ENCODE measurements around the gene GLRA2.

The GLRA2 gene

DNA sequence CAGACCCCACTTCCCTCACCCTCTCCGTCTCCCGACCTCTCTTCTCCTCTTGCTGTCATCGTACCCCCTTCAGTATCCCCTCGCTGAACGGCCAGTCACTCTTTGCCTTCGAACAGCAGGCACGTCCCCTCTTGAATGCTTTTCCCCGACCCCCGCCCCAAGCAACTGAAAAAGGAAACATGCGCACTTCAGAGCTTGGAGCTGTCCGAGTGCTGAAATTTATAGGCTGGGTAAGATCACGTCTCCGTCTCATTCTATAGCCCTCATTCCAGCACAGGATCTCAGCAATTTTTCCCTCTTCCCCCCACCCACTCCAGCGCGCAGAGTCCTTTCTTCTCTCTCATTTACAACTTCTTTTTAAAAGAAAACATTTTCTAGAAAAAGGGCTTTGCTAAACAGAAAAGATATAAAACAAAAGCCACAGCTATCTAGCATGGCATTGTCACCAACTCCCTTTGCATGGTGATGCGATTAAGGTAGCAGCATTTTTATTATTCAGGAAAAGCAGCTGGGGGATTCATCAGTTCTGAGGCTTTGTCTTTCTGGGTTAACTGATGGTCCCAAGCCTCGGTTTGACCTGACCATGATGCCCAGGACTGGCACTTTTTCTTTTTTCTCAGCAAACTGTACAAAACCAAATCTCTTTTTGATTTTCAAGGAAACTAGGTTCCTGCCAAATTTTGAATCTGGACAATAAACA, at the start of gene GLRA2:
GLRA2 (plus strand) TSS at position 247 of the 700 bp plus-strand sequence. CDS start 522 bp downstream, outside the sequence.
- H3K4me3 ChIP-seq (ENCODE audit: low read depth, low read length), result no peak within 1 kb of the TSS

DNA sequence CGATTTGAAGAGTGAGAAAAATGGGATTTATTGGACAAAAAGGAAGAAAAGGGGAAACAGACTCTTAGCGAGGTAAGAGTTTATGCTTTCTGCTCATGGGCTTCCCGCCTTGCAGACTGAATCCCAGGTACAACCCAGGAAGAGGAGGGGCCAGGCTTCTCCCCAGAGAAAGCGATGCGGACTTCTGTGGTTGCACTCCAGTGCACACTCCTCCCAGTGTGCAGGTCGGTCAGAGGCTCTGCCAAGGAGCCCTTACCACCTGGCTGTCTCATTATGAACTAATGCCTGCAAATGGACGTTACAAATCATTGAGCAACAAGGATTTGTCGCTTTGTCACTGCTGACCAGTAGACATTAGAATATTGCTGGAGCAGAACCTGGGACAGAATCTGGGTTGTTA, 39.9 kb upstream of the GLRA2 start:
- H3K4me3 ChIP-seq (ENCODE audit: low read depth, low read length), result no peak overlapping the region

DNA sequence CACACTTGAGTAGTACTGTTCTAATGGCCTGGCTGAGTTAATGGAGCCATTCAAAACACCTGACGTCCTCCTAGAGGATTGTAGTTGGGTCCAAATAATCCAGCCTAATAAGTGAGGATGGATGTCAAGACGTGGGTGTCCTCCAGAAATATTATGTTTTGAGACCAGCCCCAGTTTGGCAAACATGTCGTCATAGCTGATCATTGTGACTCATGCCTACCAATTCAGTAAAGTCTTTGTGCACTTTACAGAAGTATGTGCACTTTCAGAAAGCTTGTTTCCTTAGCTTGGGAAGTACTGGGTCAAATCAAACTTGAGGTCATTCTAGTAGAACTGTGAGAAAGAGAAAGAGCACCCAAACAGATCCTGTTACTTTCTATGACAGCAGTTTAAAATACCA, 37.6 kb upstream of the GLRA2 start:
- H3K4me3 ChIP-seq (ENCODE audit: low read depth, low read length), result no peak overlapping the region

DNA sequence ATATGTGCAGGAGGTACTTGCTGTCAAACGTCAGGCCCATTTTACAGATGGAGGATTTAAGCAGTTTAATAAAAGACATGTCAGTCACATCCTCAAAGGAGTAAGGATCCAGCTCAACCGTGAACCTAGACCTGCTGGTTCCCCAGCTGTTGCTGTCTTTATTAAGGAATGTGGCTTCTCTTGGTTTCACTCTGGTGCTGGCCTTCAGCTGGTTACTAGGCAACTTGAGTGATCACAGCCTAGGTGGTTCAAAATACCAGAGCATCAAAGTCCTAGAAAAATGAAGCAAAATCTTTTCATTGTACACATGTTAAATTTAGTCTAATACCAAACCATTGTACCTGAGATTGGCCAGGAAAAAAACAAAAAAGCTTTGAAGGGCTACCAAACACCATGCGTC, 32.7 kb upstream of the GLRA2 start:
- no peak overlapping the region for H3K4me3 ChIP-seq (ENCODE audit: low read depth, low read length)

DNA sequence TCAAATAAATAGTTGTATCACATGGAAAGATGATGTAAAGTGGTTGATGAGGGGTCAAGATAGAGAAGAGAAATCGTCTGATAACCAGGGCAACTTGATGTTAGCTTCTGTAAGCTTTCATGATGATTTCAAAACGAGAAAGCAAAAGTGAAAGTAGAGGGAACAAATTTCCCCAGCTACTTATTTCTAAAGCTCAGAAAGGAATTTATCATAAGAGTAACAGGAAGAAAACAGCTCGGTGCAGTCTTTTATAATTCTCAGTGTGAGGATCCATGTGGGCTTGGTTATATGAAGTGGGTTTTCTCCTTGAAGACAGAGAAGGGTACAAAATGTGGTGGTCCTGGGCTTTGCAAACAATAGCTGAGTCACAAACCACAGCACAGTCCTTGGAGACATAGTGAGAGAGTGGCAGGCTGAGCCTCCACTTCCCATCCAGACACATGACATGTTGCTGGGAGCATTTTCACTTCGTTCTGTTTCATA, 32.1 kb upstream of the GLRA2 start:
- H3K4me3 ChIP-seq (ENCODE audit: low read depth, low read length), result no peak overlapping the region

DNA sequence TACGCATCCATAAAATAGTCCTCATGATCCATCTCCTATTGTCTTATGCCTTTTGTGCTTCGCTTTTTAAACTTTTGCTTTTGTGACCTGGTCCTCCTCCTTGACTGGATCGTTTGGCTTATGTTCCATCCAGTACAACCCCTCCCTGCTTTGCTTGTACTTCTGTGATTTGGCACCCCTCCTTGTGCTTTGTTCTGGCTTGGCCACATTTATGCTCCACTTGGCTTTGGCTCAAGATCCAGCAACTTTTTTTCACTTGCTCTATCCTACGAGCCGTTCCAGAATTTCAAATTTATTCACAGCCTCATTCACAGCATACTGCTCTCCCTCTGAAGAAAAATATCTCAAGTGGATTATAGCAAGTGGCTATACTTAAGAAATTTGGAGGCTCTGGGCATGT, 28.0 kb upstream of the GLRA2 start:
- no peak overlapping the region for H3K4me3 ChIP-seq (ENCODE audit: low read depth, low read length)

DNA sequence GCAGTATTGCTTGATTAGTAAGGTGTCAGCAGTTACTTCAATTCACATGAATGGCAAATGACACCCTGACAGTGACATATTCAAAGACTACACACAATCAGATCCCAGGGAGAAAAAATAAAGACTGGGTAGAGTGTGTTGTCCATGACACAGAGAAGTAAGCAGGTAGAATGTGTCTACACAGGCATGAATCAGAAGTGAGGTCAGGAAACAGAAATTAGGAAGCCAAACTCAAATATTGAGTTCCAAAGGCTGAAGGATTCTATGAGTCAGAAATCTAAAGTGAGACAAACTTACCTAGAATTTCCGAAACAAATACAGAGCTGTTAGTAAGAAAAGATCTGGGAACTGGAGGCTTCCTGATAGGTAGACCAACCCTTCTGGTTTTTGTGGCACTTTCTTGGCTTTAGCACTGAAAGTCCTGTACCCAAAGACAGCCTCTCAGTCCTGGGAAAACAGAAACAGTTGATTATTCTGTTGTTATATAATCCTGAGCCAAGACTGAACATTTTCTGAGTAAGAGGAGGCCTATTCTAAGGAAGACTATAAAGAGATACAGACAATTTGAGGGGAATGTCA, 24.3 kb upstream of the GLRA2 start:
- no peak overlapping the region for H3K4me3 ChIP-seq (ENCODE audit: low read depth, low read length)

DNA sequence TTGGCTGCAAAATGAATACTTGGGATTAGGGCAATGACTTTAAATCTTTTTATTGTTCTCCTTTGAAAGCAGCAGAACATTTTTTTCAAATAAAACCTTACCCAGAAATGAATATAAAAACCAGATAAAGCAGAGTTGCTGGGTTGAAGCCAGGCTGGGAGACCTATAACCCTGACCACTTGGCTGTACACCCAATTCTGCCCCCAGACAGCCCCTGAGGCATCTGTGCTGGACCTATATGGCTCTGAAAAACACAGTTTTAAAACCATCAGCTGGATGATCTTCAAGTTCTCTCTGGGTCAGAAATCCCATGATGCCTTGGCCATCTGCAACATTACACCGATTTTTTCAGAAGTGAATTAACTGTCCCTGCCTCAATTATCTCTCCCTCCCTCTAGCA, 23.7 kb upstream of the GLRA2 start:
- H3K4me3 ChIP-seq (ENCODE audit: low read depth, low read length), result no peak overlapping the region

DNA sequence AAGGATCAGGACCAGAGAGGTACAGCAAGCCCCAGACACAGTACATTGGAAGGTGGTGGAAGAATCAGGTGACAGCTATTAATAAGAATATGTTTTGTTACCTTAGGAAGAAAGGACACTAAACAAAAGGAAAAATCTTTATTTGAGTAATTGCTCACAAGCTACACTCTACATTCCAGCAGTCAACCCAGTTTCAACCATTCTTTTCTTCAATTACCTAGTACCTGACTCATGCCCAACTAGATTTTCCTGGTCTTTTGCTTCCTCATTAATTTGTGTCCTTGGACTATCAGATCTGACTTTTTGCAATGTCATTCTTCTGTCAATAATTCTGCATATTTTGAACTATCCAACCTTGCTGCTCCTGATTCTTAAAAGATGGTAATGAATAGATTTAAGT, 22.5 kb upstream of the GLRA2 start:
- H3K4me3 ChIP-seq (ENCODE audit: low read depth, low read length), result no peak overlapping the region

DNA sequence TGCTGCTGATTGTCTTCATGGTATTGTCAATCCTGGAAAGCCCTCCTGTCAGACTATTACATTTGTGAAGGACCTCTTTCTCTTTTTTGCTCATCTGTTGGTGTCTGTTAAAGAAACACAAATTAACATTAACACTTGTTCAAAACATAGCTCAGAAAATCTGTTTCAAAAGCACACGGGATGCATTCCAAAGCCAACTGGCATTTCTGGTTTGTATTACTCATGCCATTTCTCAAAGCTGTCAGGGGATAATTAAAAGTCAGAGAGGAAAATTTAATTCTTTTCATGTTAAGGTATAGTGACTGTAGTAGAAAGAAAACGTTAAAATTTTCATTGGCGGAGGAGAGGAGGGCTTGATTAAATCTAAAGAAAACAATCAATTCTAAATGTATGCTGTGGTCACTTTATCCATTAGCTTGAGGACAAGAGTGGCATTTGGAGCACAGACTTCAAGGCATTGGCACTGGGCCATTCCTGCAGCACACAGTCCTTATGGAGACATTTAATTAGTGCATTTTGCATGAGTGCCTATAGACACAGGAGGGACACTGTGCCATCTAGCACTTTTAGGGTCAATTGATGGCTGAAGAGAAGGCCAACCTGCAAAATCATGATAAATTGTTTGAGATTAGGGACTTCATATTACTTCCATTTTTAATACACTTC, 21.2 kb upstream of the GLRA2 start:
- H3K4me3 ChIP-seq (ENCODE audit: low read depth, low read length), result no peak overlapping the region

DNA sequence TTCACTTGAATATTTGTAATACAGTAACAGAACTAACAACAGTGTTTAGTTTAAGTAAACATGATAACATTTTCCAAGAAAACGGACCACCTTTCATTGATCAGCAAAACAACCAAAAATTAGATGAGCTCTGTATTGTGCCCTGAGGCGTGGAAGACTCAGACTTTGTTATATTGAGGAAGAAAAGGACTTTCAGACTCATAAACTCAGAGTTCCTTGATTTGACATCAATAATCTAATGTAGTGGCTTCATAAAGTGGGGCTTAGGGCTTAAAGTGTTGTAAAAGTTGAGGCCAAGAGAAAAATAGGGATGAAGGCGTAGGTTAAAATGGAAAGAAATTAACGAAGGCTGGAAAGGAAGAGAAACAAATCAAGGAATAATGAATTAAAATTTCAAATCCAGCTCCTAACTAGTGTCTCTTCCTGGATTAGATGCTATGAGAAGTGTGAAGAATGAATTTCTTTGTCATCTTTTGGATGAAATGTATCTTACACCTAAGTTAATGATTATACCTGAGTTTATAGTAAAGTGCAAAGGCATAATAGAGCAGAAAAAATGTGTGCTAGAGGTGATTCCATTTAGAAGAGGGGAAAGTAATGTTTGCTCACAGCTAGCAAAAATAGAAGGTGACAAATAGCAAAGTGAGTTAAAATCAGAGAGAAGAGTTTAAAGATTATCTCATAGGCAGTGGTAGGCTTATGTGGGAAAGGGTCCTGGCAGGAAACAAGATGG, 19.8 kb upstream of the GLRA2 start:
- H3K4me3 ChIP-seq (ENCODE audit: low read depth, low read length), result no peak overlapping the region

DNA sequence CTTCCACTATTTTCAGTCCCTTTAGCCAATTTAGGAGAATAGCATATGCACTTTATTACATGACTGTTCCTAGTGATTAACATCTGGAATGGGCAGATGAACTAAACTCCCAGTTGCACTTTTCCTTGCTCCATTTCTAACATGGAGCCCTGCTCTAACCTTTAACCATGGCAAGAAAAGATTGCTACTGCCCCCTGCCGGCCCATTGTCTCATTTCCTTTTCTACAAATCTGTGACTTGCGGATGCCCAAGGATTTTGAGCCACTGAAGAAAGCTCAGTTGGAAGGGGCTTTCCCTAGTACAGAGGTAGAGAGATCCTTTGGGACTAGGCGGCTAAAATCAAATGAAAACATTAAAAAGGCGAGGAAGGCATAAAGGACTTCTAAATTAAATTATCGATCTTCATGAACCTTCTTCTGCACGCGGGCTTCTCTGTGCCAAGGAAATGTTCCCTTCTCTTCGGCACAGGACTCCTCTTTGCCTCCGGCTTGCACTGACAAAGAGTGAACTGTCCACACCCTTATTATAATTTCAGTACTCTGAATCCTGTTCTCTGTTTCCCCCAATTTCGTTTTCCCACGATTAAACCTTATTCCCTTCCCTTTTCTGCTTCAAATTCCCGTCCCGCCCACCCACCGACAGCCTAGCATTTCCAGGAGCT, 577 bp upstream of the GLRA2 start:
- no peak overlapping the region for H3K4me3 ChIP-seq (ENCODE audit: low read depth, low read length)

DNA sequence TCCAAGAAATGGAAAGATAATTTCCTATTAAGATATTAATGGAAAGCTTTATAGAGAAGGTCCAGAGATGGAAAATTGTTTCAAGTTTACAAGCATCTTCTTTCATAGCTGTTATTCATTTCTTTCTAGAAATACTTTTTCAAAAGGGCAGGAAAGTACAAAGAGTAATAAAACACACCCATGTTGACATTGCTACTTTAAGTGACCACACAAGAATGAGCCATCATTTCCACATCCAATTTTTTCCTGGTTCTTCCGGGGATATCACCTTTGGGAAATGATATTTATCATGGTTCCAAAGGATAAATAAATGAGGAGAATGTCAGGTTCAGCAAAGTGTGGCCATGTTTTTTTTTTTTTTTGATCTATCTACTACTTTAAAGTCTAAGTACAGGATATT, 4.5 kb downstream of the GLRA2 start:
- no peak overlapping the region for H3K4me3 ChIP-seq (ENCODE audit: low read depth, low read length)

DNA sequence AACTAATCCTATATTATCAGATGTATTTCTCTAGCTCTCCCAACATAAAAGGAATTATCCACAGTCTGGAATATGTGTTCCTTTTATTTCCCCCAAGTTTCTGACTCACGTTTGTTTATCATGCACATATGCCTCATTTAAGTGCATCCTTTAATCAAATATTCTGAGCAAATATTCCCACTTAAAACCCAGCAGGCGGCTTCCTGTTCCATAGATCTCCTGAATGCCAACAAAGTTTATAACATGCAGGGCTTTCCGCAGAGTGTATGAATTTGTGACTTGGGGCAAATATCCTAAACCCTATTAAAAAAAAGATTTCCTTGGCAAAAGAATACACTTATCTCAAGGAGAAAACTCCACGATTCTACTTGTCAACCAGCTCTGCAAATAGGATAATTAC, 16.9 kb downstream of the GLRA2 start:
- H3K4me3 ChIP-seq (ENCODE audit: low read depth, low read length), result no peak overlapping the region

DNA sequence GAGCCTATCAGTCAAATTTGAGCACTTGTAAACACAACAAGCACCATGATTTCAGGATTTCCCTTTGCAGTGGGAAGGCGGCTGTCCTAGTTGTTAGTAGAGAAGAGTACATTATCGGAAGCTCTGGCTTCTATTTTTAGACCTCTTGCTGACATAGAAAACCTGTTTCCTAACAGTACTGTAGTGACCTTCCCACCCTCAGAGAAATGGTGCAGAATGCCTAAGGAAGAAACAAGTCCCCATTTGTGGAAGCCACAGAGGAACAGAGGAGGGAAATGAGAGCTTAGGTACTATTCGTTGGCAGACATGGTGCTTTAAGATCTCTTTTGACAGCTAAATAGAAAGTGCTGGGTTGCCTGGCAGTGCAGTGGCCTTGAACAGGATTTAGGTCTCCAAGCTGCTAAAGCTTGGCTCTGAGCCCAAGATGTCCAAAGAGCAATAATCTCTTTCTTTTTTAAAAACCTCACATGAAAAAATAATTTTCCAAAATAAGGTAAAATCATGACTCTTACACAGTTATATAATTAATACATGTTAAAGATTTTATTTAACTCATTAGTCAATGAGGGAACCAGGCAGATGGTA, 24.9 kb downstream of the GLRA2 start:
- H3K4me3 ChIP-seq (ENCODE audit: low read depth, low read length), result no peak overlapping the region

DNA sequence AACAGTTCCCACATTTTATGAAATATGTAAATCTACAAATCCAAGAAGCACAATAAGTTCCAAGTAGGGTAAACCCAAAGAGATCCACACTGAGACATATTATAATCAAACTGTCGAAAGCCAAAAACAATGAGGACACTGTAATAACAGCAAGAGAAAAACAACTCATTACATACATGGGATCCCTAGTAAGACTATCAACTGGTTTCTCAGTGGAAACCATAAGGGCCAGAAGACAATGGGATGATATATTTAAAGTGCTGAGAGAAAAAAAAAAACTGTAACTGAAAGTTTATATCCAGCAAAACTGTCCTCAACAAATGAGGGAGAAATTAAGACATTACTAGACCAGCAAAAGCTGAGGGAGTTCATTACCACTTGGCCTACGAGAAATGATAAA, 34.7 kb downstream of the GLRA2 start:
- no peak overlapping the region for H3K4me3 ChIP-seq (ENCODE audit: low read depth, low read length)

DNA sequence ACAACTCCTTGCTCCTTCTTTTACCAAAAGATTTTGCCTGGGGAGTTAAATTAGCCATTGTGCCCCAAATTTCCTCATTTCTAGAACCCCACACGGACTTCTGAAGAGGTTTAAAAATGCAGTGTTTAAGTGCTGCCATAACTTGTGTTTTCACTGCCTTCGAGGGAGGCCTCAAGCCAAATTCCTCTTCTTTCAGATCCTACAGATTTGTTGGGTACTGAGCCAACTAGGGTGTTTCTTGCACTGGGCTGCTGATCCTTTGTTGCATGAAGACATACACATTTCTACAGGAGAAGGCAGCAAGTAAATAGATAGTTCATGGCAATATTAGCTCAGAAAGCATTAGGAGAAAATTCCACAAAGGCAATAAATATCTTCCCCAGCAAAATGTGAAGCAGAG, 43.8 kb downstream of the GLRA2 start:
- no peak overlapping the region for H3K4me3 ChIP-seq (ENCODE audit: low read depth, low read length)

DNA sequence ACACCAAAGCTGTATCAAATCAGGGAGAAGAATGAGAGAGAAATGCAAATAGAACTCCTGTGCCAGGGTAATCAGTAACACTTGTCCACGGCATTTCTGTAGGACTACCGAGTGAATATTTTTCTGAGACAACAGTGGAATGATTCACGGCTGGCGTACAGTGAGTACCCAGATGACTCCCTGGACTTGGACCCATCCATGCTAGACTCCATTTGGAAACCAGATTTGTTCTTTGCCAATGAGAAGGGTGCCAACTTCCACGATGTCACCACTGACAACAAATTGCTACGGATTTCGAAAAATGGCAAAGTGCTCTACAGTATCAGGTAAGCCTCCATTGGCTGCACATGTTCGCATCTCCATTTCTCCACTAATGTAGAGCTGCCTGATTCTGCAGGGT, 51.7 kb downstream of the GLRA2 start:
- H3K4me3 ChIP-seq (ENCODE audit: low read depth, low read length), result no peak overlapping the region

DNA sequence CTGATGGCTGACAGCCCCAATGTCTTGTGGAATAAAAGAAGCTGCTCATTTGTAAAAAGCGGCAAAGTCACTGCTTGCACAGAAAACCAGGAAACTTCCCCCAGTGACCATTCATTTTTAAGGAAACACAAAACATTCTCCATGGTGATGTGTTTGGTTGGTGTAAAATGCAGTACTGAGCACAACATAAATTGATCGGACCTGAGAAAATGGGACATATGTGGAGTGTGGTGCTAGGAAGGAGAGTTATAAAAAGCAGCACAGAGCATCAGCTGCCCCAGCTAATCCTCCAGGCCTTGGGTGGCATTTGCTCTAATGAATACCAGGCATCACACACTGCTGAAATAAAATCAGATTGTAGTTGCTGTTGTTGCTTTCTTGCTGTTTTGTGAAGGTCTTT, 55.2 kb downstream of the GLRA2 start:
- H3K4me3 ChIP-seq (ENCODE audit: low read depth, low read length), result no peak overlapping the region

DNA sequence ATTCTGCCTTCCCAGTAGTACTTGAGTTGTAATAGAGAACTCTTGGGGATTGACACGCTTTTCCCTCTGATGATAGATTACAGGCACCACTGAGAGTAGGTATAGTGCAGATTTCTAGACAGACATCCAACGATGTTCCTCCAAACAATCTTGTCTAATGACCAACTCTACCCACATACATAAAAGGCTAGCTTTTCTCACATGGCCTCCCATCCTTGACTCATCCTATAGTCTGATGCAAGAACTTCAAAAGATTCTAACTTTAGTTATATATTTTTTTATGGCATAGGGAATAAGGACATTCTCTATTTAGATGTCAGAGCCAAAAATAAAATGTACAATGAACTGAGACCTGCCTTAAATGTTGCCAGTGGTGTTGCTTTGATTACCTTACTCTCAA, 60.9 kb downstream of the GLRA2 start:
- no peak overlapping the region for H3K4me3 ChIP-seq (ENCODE audit: low read depth, low read length)

Measured in iPS-11a (cell line).